ENCODE measurements around the gene CDKL1. TPM values are rescaled to one million over a fixed set of nuclear protein-coding genes. Genes with fewer than 3 reads are reported as not detected.

CDKL1 gene
- total RNA-seq, 1 experiment from 2014 or later: 3.6 TPM

GRCh38 chr14:50387548-50387947 is 9.1 kb downstream of the CDKL1 start:
- Mint-ChIP-seq H3K27ac (no peak overlapping the region), H3K9me3 (no peaks in the 10 kb centered on the region), H3K36me3 (no peaks in the 10 kb centered on the region), H3K4me3 (no peak overlapping the region), H3K27me3 (ENCODE audit: low read depth) (no peaks in the 10 kb centered on the region), H3K4me1 (peaks cover 7% of the 10 kb centered on the region)
- CTCF ChIA-PET: no interaction called here
- no peak for ATAC-seq
- POLR2A ChIA-PET: no interaction called here
- DNase-seq (ENCODE audit: low spot score): no peak
- TF ChIP-seq ZBTB21 (CRISPR knock-in tag; IDR thresholded peaks at IDR 0.05; ENCODE audit: borderline replicate concordance): no peak
- TF ChIP-seq ZNF317 (CRISPR knock-in tag; IDR thresholded peaks at IDR 0.05; ENCODE audit: borderline replicate concordance, low read depth): no peak
- no peak for TF ChIP-seq MYBL2 (CRISPR knock-in tag; IDR thresholded peaks at IDR 0.05)
- no peak for TF ChIP-seq ELF4 (CRISPR knock-in tag; IDR thresholded peaks at IDR 0.05; ENCODE audit: low read depth)
- no peak for TF ChIP-seq USF1 (CRISPR knock-in tag; IDR thresholded peaks at IDR 0.05)
- TF ChIP-seq ZNF219 (CRISPR knock-in tag; IDR thresholded peaks at IDR 0.05; ENCODE audit: borderline replicate concordance): no peak
- TF ChIP-seq RELA (CRISPR knock-in tag; IDR thresholded peaks at IDR 0.05; ENCODE audit: borderline replicate concordance): no peak
- TF ChIP-seq, protein P1, sequence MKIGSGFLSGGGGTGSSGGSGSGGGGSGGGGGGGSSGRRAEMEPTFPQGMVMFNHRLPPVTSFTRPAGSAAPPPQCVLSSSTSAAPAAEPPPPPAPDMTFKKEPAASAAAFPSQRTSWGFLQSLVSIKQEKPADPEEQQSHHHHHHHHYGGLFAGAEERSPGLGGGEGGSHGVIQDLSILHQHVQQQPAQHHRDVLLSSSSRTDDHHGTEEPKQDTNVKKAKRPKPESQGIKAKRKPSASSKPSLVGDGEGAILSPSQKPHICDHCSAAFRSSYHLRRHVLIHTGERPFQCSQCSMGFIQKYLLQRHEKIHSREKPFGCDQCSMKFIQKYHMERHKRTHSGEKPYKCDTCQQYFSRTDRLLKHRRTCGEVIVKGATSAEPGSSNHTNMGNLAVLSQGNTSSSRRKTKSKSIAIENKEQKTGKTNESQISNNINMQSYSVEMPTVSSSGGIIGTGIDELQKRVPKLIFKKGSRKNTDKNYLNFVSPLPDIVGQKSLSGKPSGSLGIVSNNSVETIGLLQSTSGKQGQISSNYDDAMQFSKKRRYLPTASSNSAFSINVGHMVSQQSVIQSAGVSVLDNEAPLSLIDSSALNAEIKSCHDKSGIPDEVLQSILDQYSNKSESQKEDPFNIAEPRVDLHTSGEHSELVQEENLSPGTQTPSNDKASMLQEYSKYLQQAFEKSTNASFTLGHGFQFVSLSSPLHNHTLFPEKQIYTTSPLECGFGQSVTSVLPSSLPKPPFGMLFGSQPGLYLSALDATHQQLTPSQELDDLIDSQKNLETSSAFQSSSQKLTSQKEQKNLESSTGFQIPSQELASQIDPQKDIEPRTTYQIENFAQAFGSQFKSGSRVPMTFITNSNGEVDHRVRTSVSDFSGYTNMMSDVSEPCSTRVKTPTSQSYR (CRISPR knock-in tag; IDR thresholded peaks at IDR 0.05): no peak
- TF ChIP-seq NFATC4 (CRISPR knock-in tag; IDR thresholded peaks at IDR 0.05): no peak
- TF ChIP-seq FOXP1 (CRISPR knock-in tag; IDR thresholded peaks at IDR 0.05; ENCODE audit: borderline replicate concordance): no peak
- TF ChIP-seq EMX1 (CRISPR knock-in tag; IDR thresholded peaks at IDR 0.05): no peak
- TF ChIP-seq ZNF121 (CRISPR knock-in tag; IDR thresholded peaks at IDR 0.05): no peak
- no peak for TF ChIP-seq NR1H2 (CRISPR knock-in tag; IDR thresholded peaks at IDR 0.05)
- TF ChIP-seq SP1 (CRISPR knock-in tag; conservative IDR thresholded peaks at IDR 0.05): no peak
- TF ChIP-seq USF2 (CRISPR knock-in tag; IDR thresholded peaks at IDR 0.05): no peak
- no peak for TF ChIP-seq SMAD3 (CRISPR knock-in tag; IDR thresholded peaks at IDR 0.05; ENCODE audit: borderline replicate concordance)
- TF ChIP-seq ZNF671 (CRISPR knock-in tag; IDR thresholded peaks at IDR 0.05): no peak
- no peak for TF ChIP-seq IRF1 (CRISPR knock-in tag; IDR thresholded peaks at IDR 0.05)
- TF ChIP-seq, protein P2, sequence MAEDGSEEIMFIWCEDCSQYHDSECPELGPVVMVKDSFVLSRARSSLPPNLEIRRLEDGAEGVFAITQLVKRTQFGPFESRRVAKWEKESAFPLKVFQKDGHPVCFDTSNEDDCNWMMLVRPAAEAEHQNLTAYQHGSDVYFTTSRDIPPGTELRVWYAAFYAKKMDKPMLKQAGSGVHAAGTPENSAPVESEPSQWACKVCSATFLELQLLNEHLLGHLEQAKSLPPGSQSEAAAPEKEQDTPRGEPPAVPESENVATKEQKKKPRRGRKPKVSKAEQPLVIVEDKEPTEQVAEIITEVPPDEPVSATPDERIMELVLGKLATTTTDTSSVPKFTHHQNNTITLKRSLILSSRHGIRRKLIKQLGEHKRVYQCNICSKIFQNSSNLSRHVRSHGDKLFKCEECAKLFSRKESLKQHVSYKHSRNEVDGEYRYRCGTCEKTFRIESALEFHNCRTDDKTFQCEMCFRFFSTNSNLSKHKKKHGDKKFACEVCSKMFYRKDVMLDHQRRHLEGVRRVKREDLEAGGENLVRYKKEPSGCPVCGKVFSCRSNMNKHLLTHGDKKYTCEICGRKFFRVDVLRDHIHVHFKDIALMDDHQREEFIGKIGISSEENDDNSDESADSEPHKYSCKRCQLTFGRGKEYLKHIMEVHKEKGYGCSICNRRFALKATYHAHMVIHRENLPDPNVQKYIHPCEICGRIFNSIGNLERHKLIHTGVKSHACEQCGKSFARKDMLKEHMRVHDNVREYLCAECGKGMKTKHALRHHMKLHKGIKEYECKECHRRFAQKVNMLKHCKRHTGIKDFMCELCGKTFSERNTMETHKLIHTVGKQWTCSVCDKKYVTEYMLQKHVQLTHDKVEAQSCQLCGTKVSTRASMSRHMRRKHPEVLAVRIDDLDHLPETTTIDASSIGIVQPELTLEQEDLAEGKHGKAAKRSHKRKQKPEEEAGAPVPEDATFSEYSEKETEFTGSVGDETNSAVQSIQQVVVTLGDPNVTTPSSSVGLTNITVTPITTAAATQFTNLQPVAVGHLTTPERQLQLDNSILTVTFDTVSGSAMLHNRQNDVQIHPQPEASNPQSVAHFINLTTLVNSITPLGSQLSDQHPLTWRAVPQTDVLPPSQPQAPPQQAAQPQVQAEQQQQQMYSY (CRISPR knock-in tag; IDR thresholded peaks at IDR 0.05): no peak

Data from WTC11 (cell line).